ENCODE measurements around the gene UNC45A. TPM values are rescaled to one million over a fixed set of nuclear protein-coding genes. Genes with fewer than 3 reads are reported as not detected.

Gene UNC45A
- total and polyA plus RNA-seq, 4 experiments from 2014 or later, result 41.7 to 72.3 (median 70.0) TPM

GRCh38 chr15:90972133-90972532 is 37.0 kb downstream of the UNC45A start:
- no peaks in the 10 kb centered on the region for H3K27me3 Mint-ChIP-seq
- H3K36me3 ChIP-seq (ENCODE audit: insufficient read depth, low read length), result no peaks in the 10 kb centered on the region
- H3K27ac Mint-ChIP-seq, result no peak overlapping the region
- H3K4me1 ChIP-seq (ENCODE audit: insufficient read depth, low read length), result no peaks in the 10 kb centered on the region
- CTCF ChIA-PET (ENCODE audit: partially characterized antibody), result no interaction called here
- H3K4me3 ChIP-seq (ENCODE audit: low read length in 2 of 2), result no peak overlapping the region
- no peaks in the 10 kb centered on the region for H3K9me3 ChIP-seq (ENCODE audit: control insufficient read depth in 1 of 2, low read length in 2 of 2)
- H3K4me3 Mint-ChIP-seq, result no peak overlapping the region
- peaks cover 9 to 12% of the 10 kb centered on the region in 2 donors for H3K36me3 Mint-ChIP-seq
- H3K27ac ChIP-seq (ENCODE audit: low read depth, low read length), result no peak overlapping the region
- intact Hi-C loops (cut with micrococcal nuclease), result no loop called here
- POLR2A ChIA-PET (ENCODE audit: partially characterized antibody), result interaction anchor here (0.6 kb wide), 1 partner anchor 64 kb away, joined by 5 read pairs; no protein-coding TSS in a partner anchor
- no peaks in the 10 kb centered on the region for H3K4me1 Mint-ChIP-seq
- H3K9me3 Mint-ChIP-seq, result no peaks in the 10 kb centered on the region
- H3K27me3 ChIP-seq (ENCODE audit: insufficient read depth, low read length), result no peaks in the 10 kb centered on the region
- no peak for DNase-seq

GRCh38 chr15:90974216-90974615 is 39.1 kb downstream of the UNC45A start:
- peaks cover 5% of the 10 kb centered on the region for H3K36me3 ChIP-seq (ENCODE audit: insufficient read depth, low read length)
- Mint-ChIP-seq H3K9me3 (no peaks in the 10 kb centered on the region), H3K27ac (peak overlapping the region in 1 of 7 donors; percentile 65), H3K27me3 (no peaks in the 10 kb centered on the region), H3K4me1 (no peaks in the 10 kb centered on the region), H3K36me3 (peaks cover 9 to 10% of the 10 kb centered on the region in 2 donors), H3K4me3 (no peak overlapping the region)
- no peak overlapping the region for H3K27ac ChIP-seq (ENCODE audit: low read depth, low read length)
- intact Hi-C loops (cut with micrococcal nuclease), result no loop called here
- no peaks in the 10 kb centered on the region for H3K27me3 ChIP-seq (ENCODE audit: insufficient read depth, low read length)
- H3K4me1 ChIP-seq (ENCODE audit: insufficient read depth, low read length), result no peaks in the 10 kb centered on the region
- H3K4me3 ChIP-seq (ENCODE audit: low read length in 2 of 2), result no peak overlapping the region
- DNase-seq, result no peak
- H3K9me3 ChIP-seq (ENCODE audit: control insufficient read depth in 1 of 2, low read length in 2 of 2), result no peaks in the 10 kb centered on the region
- CTCF ChIA-PET (ENCODE audit: partially characterized antibody), result no interaction called here
- POLR2A ChIA-PET (ENCODE audit: partially characterized antibody), result no interaction called here

GRCh38 chr15:90979582-90979981 is 44.5 kb downstream of the UNC45A start:
- H3K27ac ChIP-seq (ENCODE audit: low read depth, low read length), result no peak overlapping the region
- H3K27me3 Mint-ChIP-seq, result no peaks in the 10 kb centered on the region
- no peak overlapping the region for H3K27ac Mint-ChIP-seq
- H3K36me3 Mint-ChIP-seq, result peaks cover 1 to 10% of the 10 kb centered on the region in 2 donors
- H3K9me3 Mint-ChIP-seq, result no peaks in the 10 kb centered on the region
- no peak for DNase-seq
- no peaks in the 10 kb centered on the region for H3K4me1 ChIP-seq (ENCODE audit: insufficient read depth, low read length)
- H3K4me3 ChIP-seq (ENCODE audit: low read length in 2 of 2), result no peak overlapping the region
- H3K36me3 ChIP-seq (ENCODE audit: insufficient read depth, low read length), result peaks cover 5% of the 10 kb centered on the region
- no peaks in the 10 kb centered on the region for H3K9me3 ChIP-seq (ENCODE audit: control insufficient read depth in 1 of 2, low read length in 2 of 2)
- ChIA-PET POLR2A (ENCODE audit: partially characterized antibody) (no interaction called here), CTCF (ENCODE audit: partially characterized antibody) (interaction anchor here (1.3 kb wide), 1 partner anchor 70 kb away, joined by 3 read pairs; no protein-coding TSS in a partner anchor)
- H3K4me1 Mint-ChIP-seq, result peaks cover 0 to 11% (median 6%) of the 10 kb centered on the region in 4 donors
- H3K4me3 Mint-ChIP-seq, result no peak overlapping the region
- H3K27me3 ChIP-seq (ENCODE audit: insufficient read depth, low read length), result no peaks in the 10 kb centered on the region
- intact Hi-C loops (cut with micrococcal nuclease), result no loop called here

GRCh38 chr15:90981681-90982080 is 46.6 kb downstream of the UNC45A start:
- Histone ChIP-seq H3K9me3 (ENCODE audit: control insufficient read depth in 1 of 2, low read length in 2 of 2) (no peaks in the 10 kb centered on the region), H3K27ac (ENCODE audit: low read depth, low read length) (no peak overlapping the region), H3K36me3 (ENCODE audit: insufficient read depth, low read length) (peaks cover 5% of the 10 kb centered on the region), H3K27me3 (ENCODE audit: insufficient read depth, low read length) (no peaks in the 10 kb centered on the region), H3K4me1 (ENCODE audit: insufficient read depth, low read length) (no peaks in the 10 kb centered on the region), H3K4me3 (ENCODE audit: low read length in 2 of 2) (no peak overlapping the region)
- ChIA-PET POLR2A (ENCODE audit: partially characterized antibody) (no interaction called here), CTCF (ENCODE audit: partially characterized antibody) (interaction anchor here (0.9 to 1.5 kb wide), 2 partner anchors 26 to 51 kb away, joined by 3 read pairs; no protein-coding TSS in a partner anchor)
- Mint-ChIP-seq H3K27me3 (no peaks in the 10 kb centered on the region), H3K27ac (peak overlapping the region in 1 of 7 donors; percentile 15), H3K36me3 (peaks cover 0 to 8% of the 10 kb centered on the region in 2 donors), H3K9me3 (no peaks in the 10 kb centered on the region), H3K4me3 (no peak overlapping the region), H3K4me1 (peaks cover 0 to 15% (median 6%) of the 10 kb centered on the region in 4 donors)
- no peak for DNase-seq
- intact Hi-C loops (cut with micrococcal nuclease), result no loop called here

- Mint-ChIP-seq H3K27ac (peak overlapping the region in 1 of 7 donors; percentile 29), H3K4me3 (no peak overlapping the region), H3K9me3 (no peaks in the 10 kb centered on the region), H3K4me1 (peaks cover 1 to 15% (median 8%) of the 10 kb centered on the region in 4 donors), H3K36me3 (peaks cover 0 to 8% of the 10 kb centered on the region in 2 donors), H3K27me3 (no peaks in the 10 kb centered on the region)
- Histone ChIP-seq H3K36me3 (ENCODE audit: insufficient read depth, low read length) (peaks cover 5% of the 10 kb centered on the region), H3K4me1 (ENCODE audit: insufficient read depth, low read length) (no peaks in the 10 kb centered on the region), H3K27ac (ENCODE audit: low read depth, low read length) (no peak overlapping the region), H3K4me3 (ENCODE audit: low read length in 2 of 2) (no peak overlapping the region), H3K9me3 (ENCODE audit: control insufficient read depth in 1 of 2, low read length in 2 of 2) (no peaks in the 10 kb centered on the region), H3K27me3 (ENCODE audit: insufficient read depth, low read length) (no peaks in the 10 kb centered on the region)
- intact Hi-C loops (cut with micrococcal nuclease), result no loop called here
- ChIA-PET CTCF (ENCODE audit: partially characterized antibody) (interaction anchor here (1.5 kb wide), 1 partner anchor 26 kb away, joined by 3 read pairs; no protein-coding TSS in a partner anchor), POLR2A (ENCODE audit: partially characterized antibody) (no interaction called here)
- no peak for DNase-seq
These were observed 47.0 kb downstream of the UNC45A start for GRCh38 chr15:90982135-90982534.

GRCh38 chr15:90986790-90987507 is 51.9 kb downstream of the UNC45A start:
- H3K4me3 ChIP-seq (ENCODE audit: low read length in 2 of 2), result no peak overlapping the region
- H3K27me3 ChIP-seq (ENCODE audit: insufficient read depth, low read length), result no peaks in the 10 kb centered on the region
- CTCF ChIA-PET (ENCODE audit: partially characterized antibody), result interaction anchor here (0.9 to 3.4 kb wide), 5 partner anchors 16 to 101 kb away, joined by 3 to 16 read pairs (median 4); partner anchors contain the start of gene RCCD1
- intact Hi-C loops (cut with micrococcal nuclease), result no loop called here
- no peaks in the 10 kb centered on the region for H3K27me3 Mint-ChIP-seq
- no peaks in the 10 kb centered on the region for H3K9me3 ChIP-seq (ENCODE audit: control insufficient read depth in 1 of 2, low read length in 2 of 2)
- H3K36me3 ChIP-seq (ENCODE audit: insufficient read depth, low read length), result no peaks in the 10 kb centered on the region
- H3K4me3 Mint-ChIP-seq, result peak overlapping the region in 1 of 8 donors; percentile 36
- peaks cover 17% of the 10 kb centered on the region for H3K4me1 ChIP-seq (ENCODE audit: insufficient read depth, low read length)
- peak overlapping the region in 2 of 7 donors; percentile 13 to 50 for H3K27ac Mint-ChIP-seq
- no peaks in the 10 kb centered on the region for H3K9me3 Mint-ChIP-seq
- H3K4me1 Mint-ChIP-seq, result peaks cover 15 to 34% (median 25%) of the 10 kb centered on the region in 4 donors
- POLR2A ChIA-PET (ENCODE audit: partially characterized antibody), result interaction anchor here (1.4 kb wide), 1 partner anchor 10 kb away, joined by 3 read pairs; no protein-coding TSS in a partner anchor
- peaks cover 0 to 2% of the 10 kb centered on the region in 2 donors for H3K36me3 Mint-ChIP-seq
- no peak for DNase-seq
- no peak overlapping the region for H3K27ac ChIP-seq (ENCODE audit: low read depth, low read length)

- H3K27me3 Mint-ChIP-seq, result no peaks in the 10 kb centered on the region
- Histone ChIP-seq H3K27me3 (ENCODE audit: insufficient read depth, low read length) (no peaks in the 10 kb centered on the region), H3K27ac (ENCODE audit: low read depth, low read length) (no peak overlapping the region), H3K9me3 (ENCODE audit: control insufficient read depth in 1 of 2, low read length in 2 of 2) (no peaks in the 10 kb centered on the region), H3K4me1 (ENCODE audit: insufficient read depth, low read length) (peaks cover 17% of the 10 kb centered on the region), H3K4me3 (ENCODE audit: low read length in 2 of 2) (no peak overlapping the region), H3K36me3 (ENCODE audit: insufficient read depth, low read length) (no peaks in the 10 kb centered on the region)
- peak overlapping the region in 2 of 8 donors; percentile 6 to 17 for H3K4me3 Mint-ChIP-seq
- H3K4me1 Mint-ChIP-seq, result peaks cover 15 to 34% (median 25%) of the 10 kb centered on the region in 4 donors
- no peaks in the 10 kb centered on the region for H3K36me3 Mint-ChIP-seq
- ChIA-PET CTCF (ENCODE audit: partially characterized antibody) (interaction anchor here (1.0 to 3.4 kb wide), 5 partner anchors 17 to 102 kb away, joined by 3 to 16 read pairs (median 4); partner anchors contain the start of gene RCCD1), POLR2A (ENCODE audit: partially characterized antibody) (interaction anchor here (1.4 kb wide), 1 partner anchor 9 kb away, joined by 3 read pairs; no protein-coding TSS in a partner anchor)
- DNase-seq, result no peak
- peak overlapping the region in 3 of 7 donors; percentile 14 to 70 (median 19) for H3K27ac Mint-ChIP-seq
- no peaks in the 10 kb centered on the region for H3K9me3 Mint-ChIP-seq
- intact Hi-C loops (cut with micrococcal nuclease), result no loop called here
These were observed 52.6 kb downstream of the UNC45A start for GRCh38 chr15:90987561-90988141.
